Pancreas (tissue), 10 donors: Measurements from ENCODE around the gene ZNF207. TPM values are rescaled to one million over a fixed set of nuclear protein-coding genes. Genes with fewer than 3 reads are reported as not detected.

Experiments used
- ATAC-seq, 4 donors: fragments of 200-7000 bp; cut with Tn5 transposase; one replicate each; pipeline versions ENCODE4 v1.8.0 to v1.9.1; 2020; ENCODE audit warnings: mild to moderate bottlenecking in 4 of 4, moderate library complexity in 4 of 4
- DNase-seq, 6 donors: peaks; one replicate each; pipeline ENCODE4 v3.0.0-alpha.2; 2020
- FAIRE-seq: peaks from 2 replicates; lab custom pipeline; 2012; peaks lifted over from hg19 to GRCh38; lab: Jason Lieb, UNC
- H3K27ac ChIP-seq, 4 donors: fragments of 200-600 bp; sonication (generic); 1 replicate in 3 of 4; 2 replicates in 1 of 4; pipeline versions ENCODE4 v1.5.0 to v1.8.0; 2020
- H3K27me3 ChIP-seq, 4 donors: fragments of 200-600 bp; one replicate each; pipeline ENCODE4 v1.8.0; 2021
- H3K36me3 ChIP-seq, 3 donors: fragments of 200-600 bp; sonication (generic) in 1 of 3; one replicate each; pipeline versions ENCODE4 v1.5.0 to v1.8.0; 2020 to 2021
- H3K4me1 ChIP-seq, 3 donors: fragments of 200-600 bp; one replicate each; pipeline ENCODE4 v1.8.0; 2021
- H3K4me3 ChIP-seq, 4 donors: fragments of 200-600 bp; sonication (generic) in 2 of 4; one replicate each; pipeline versions ENCODE4 v1.5.0 to v1.8.0; 2020 to 2021
- H3K9me3 ChIP-seq, 4 donors: fragments of 200-600 bp; one replicate each; pipeline ENCODE4 v1.8.0; 2021
- WGBS, 2 donors: extraction: QIAGEN DNeasy Blood & Tissue Kit; methylation state at CpG; one replicate each; pipeline ENCODE4 v1.1.7; 2013; 5-methylcytosine and 5-hydroxymethylcytosine counted together
- intact Hi-C, 3 donors: fragments of 100-400 bp; cut with DNase I; formaldehyde crosslinking; loops; one replicate each; pipeline versions ENCODE4 v1.11.1 to v1.14.2; 2022
- polyA plus RNA-seq, 2 donors: library from polyadenylated mRNA; stranded (reverse); fragments of 200-250 nt; gene quantifications; one replicate each; pipeline ENCODE4 v1.2.3, GENCODE V29; 2013
- total RNA-seq, 6 donors: library from RNA; stranded (reverse); fragmentation: NEBNext Ultra II Directional in 4 of 6; extraction: Animal tissue kit (Norgen Biotek cat#: 25700) in 4 of 6; gene quantifications; one replicate each; pipeline versions ENCODE4 v1.2.1 to v1.2.4, GENCODE V29; 2021 to 2023
- TF ChIP-seq, protein P1 (sequence below), 4 donors: fragments of 200-600 bp; sonication (generic) in 3 of 4; IDR thresholded peaks; one replicate each; pipeline versions ENCODE4 v1.5.0 to v1.8.0; 2021; ENCODE audit warnings: antibody characterized with exemption in 4 of 4
- donor health status: healthy with polysubstance abuse.
- donor health status: DM: no; HTN: no; CAD: no; lungs with moderate emphysema.
- donor health status: DM: no; HTN: no; CAD: no.
- donor health status: control.
- donor health status: control.
- donor health status: Bipolar disorder and iron deficiency.
- donor health status: DM: yes; HTN: yes; CAD: no.
- donor health status: DM: no; HTN: no; CAD: no.
- donor health status: DM: no; HTN: no; CAD: no.
- donor health status: DM: yes; HTN: yes; CAD: no.

Gene ZNF207
- total and polyA plus RNA-seq, 8 donors: 35.1 to 82.4 (median 44.2) TPM

DNA sequence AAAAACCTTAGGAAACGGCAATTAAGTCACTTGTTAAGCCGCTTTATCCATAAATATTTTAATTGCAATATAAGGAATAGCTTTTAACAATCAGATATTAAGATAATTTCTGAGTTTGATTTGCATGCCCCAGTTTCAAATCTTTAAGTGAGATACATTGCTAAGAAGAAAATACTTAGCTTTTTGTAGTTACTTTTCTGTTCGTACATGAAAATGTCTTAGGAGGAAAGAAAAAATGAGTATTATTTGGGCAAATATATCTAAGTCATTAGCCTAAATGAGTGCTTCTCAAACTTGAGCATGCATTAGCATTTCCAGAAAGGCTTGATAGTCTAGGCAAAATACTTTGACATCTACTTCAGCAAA, 6.4 kb downstream of the ZNF207 start:
- TF ChIP-seq, protein P1, sequence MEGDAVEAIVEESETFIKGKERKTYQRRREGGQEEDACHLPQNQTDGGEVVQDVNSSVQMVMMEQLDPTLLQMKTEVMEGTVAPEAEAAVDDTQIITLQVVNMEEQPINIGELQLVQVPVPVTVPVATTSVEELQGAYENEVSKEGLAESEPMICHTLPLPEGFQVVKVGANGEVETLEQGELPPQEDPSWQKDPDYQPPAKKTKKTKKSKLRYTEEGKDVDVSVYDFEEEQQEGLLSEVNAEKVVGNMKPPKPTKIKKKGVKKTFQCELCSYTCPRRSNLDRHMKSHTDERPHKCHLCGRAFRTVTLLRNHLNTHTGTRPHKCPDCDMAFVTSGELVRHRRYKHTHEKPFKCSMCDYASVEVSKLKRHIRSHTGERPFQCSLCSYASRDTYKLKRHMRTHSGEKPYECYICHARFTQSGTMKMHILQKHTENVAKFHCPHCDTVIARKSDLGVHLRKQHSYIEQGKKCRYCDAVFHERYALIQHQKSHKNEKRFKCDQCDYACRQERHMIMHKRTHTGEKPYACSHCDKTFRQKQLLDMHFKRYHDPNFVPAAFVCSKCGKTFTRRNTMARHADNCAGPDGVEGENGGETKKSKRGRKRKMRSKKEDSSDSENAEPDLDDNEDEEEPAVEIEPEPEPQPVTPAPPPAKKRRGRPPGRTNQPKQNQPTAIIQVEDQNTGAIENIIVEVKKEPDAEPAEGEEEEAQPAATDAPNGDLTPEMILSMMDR (IDR thresholded peaks at IDR 0.05): no peak
- no peak overlapping the region for H3K4me3 ChIP-seq
- WGBS, 2 donors: 93 to 96% methylated on average over 3 of the region's 3 CpGs
- no peak for FAIRE-seq
- no peaks in the 10 kb centered on the region for H3K27me3 ChIP-seq
- peaks cover 19 to 43% (median 22%) of the 10 kb centered on the region in 3 donors for H3K4me1 ChIP-seq
- intact Hi-C loops: no loop called here
- no peak overlapping the region for H3K27ac ChIP-seq
- ATAC-seq: no peak
- peaks cover 7 to 49% (median 22%) of the 10 kb centered on the region in 3 donors for H3K36me3 ChIP-seq
- no peaks in the 10 kb centered on the region for H3K9me3 ChIP-seq
- DNase-seq: no peak

DNA sequence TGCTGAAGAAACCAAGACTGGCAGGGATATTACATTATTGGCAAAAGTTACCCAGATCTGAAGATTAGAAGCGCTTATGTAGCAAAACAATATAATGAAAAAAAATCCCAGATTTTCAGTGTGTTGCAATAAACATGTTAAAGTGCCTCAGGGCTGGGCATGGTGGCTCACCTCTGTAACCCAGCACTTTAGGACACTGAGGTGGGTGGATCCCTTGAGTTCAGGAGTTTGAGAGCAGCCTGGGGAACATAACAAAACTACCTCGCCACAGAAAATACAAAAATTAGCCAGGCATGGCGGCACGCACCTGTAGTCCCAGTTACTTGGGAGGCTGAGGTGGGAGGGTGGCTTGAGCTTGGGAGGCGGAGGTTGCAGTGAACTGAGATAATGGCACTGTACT, 6.8 kb downstream of the ZNF207 start:
- TF ChIP-seq, protein P1 (IDR thresholded peaks at IDR 0.05): no peak
- no peak for ATAC-seq
- no peaks in the 10 kb centered on the region for H3K9me3 ChIP-seq
- no peak for DNase-seq
- WGBS, 2 donors: 94% methylated on average over 5 of the region's 5 CpGs
- H3K4me1 ChIP-seq: peaks cover 19 to 39% (median 22%) of the 10 kb centered on the region in 3 donors
- no peak overlapping the region for H3K27ac ChIP-seq
- no peak overlapping the region for H3K4me3 ChIP-seq
- no peaks in the 10 kb centered on the region for H3K27me3 ChIP-seq
- H3K36me3 ChIP-seq: peaks cover 7 to 53% (median 22%) of the 10 kb centered on the region in 3 donors
- no peak for FAIRE-seq
- intact Hi-C loops: no loop called here

DNA sequence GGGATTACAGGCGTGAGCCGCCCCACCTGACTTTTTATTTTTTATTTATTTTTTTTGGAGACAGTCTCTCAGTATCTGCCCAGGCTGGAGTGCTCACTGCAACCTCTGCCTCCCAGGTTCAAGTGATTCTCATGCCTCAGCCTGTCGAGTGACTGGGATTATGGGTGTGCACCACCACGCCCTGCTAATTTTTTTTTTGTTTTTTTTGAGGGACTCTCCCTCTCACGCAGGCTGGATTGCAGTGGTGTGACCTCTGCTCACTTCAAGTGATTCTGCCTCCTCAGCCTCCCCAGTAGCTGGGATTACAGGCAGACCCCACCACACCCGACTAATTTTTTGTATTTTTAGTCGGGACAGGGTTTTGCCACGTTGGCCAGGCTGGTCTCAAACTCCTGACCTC, 7.7 kb downstream of the ZNF207 start:
- WGBS, 2 donors: 80 to 85% methylated on average over 8 of the region's 8 CpGs
- FAIRE-seq (no peak), DNase-seq (no peak), ATAC-seq (no peak)
- peaks cover 16 to 30% (median 19%) of the 10 kb centered on the region in 3 donors for H3K4me1 ChIP-seq
- intact Hi-C loops: no loop called here
- no peak overlapping the region for H3K4me3 ChIP-seq
- H3K36me3 ChIP-seq: peaks cover 7 to 62% (median 22%) of the 10 kb centered on the region in 3 donors
- no peak overlapping the region for H3K27ac ChIP-seq
- no peaks in the 10 kb centered on the region for H3K9me3 ChIP-seq
- TF ChIP-seq, protein P1 (IDR thresholded peaks at IDR 0.05): no peak
- no peaks in the 10 kb centered on the region for H3K27me3 ChIP-seq

DNA sequence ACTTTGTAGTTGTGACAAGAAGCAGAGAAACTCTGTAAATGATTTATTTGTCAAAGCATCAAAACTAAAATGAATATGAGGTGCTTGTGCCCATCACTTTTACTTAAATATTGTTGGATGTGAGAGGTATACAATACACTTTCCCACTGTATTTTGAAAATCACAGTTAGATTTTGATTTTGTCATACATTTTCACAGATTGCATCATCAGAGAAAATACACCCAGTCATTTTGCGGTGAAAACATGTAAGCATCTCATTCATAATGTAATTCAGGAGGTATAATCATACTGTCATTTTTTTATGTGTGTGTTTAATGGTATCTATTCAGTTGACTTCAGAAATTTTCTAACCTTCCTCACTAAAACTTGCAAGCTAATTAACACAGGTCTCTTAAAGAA, 11.3 kb downstream of the ZNF207 start:
- Histone ChIP-seq H3K4me3 (no peak overlapping the region), H3K4me1 (peaks cover 0 to 3% (median under 1%) of the 10 kb centered on the region in 3 donors), H3K27me3 (no peaks in the 10 kb centered on the region), H3K27ac (no peak overlapping the region), H3K36me3 (peaks cover 7 to 98% (median 42%) of the 10 kb centered on the region in 3 donors), H3K9me3 (no peaks in the 10 kb centered on the region)
- intact Hi-C loops: loop anchor here in 1 of 3 donors (5.0 kb wide), 1 partner anchor 86 kb away; no protein-coding TSS in a partner anchor
- no peak for DNase-seq
- WGBS, 2 donors: 86 to 93% methylated on average over 1 of the region's 1 CpG
- no peak for FAIRE-seq
- TF ChIP-seq, protein P1 (IDR thresholded peaks at IDR 0.05): no peak
- no peak for ATAC-seq

DNA sequence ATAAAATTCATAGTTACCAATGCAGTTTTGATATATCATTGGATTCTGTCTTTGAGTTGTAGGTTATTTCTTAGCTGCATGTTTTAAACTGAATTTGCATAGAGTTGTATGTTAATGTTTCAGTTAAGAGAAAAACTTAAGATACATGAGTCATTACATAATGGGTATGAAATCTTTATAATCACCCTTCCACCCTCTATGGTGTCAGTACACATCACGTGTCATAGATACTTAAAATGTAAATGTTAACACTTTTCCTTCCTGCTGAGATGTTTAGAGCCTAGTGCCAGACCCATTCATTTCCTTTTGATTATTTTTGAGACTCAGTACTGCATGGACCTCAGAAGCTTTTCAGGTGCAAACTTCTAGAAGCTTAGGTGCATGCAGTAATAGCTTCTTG, 20.5 kb downstream of the ZNF207 start:
- no peaks in the 10 kb centered on the region for H3K9me3 ChIP-seq
- ATAC-seq: no peak
- 68 to 78% methylated on average over 1 of the region's 1 CpG for WGBS, 2 donors
- H3K4me1 ChIP-seq: peaks cover 0 to under 1% (median 0%) of the 10 kb centered on the region in 3 donors
- TF ChIP-seq, protein P1 (IDR thresholded peaks at IDR 0.05): no peak
- no peak overlapping the region for H3K27ac ChIP-seq
- no peaks in the 10 kb centered on the region for H3K27me3 ChIP-seq
- no peak for DNase-seq
- H3K36me3 ChIP-seq: peaks cover 0 to 70% (median 53%) of the 10 kb centered on the region in 3 donors
- FAIRE-seq: no peak
- intact Hi-C loops: no loop called here
- no peak overlapping the region for H3K4me3 ChIP-seq
